ENCODE results near the gene MAP3K5.

MAP3K5 gene

DNA sequence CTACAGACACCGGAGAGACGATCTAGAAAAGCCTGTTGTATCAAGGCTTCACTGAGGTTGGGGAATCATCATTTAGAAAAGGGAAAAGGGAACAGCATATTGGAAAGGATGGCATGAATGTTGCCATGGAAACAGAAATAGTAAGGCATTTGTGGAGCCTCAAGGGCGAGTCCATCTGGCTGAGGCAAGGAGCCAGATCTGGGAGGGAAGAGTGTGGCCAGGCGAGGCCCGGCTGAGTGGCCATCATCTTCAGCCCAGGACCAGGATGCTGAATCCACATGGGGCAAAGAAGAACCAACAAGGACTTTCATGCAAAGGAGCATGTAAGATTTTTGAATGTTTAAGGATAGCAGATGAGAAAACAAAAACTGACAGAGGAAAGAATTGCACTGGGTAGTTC is 85.8 kb downstream of the MAP3K5 start:
- Histone ChIP-seq H3K4me3 (no peak overlapping the region), H3K9me3 (no peaks in the 10 kb centered on the region), H3K27me3 (no peaks in the 10 kb centered on the region), H3K4me1 (peaks cover 0 to 46% (median 6%) of the 10 kb centered on the region in 4 donors), H3K27ac (no peak overlapping the region), H3K36me3 (peaks cover 0 to 9% (median 0%) of the 10 kb centered on the region in 3 donors)
- TF ChIP-seq, protein P1, sequence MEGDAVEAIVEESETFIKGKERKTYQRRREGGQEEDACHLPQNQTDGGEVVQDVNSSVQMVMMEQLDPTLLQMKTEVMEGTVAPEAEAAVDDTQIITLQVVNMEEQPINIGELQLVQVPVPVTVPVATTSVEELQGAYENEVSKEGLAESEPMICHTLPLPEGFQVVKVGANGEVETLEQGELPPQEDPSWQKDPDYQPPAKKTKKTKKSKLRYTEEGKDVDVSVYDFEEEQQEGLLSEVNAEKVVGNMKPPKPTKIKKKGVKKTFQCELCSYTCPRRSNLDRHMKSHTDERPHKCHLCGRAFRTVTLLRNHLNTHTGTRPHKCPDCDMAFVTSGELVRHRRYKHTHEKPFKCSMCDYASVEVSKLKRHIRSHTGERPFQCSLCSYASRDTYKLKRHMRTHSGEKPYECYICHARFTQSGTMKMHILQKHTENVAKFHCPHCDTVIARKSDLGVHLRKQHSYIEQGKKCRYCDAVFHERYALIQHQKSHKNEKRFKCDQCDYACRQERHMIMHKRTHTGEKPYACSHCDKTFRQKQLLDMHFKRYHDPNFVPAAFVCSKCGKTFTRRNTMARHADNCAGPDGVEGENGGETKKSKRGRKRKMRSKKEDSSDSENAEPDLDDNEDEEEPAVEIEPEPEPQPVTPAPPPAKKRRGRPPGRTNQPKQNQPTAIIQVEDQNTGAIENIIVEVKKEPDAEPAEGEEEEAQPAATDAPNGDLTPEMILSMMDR (IDR thresholded peaks at IDR 0.05), result no peak
- intact Hi-C loops (cut with DNase I; ENCODE audit: low total_unique reads), result no loop called here
- DNase-seq, result no peak

DNA sequence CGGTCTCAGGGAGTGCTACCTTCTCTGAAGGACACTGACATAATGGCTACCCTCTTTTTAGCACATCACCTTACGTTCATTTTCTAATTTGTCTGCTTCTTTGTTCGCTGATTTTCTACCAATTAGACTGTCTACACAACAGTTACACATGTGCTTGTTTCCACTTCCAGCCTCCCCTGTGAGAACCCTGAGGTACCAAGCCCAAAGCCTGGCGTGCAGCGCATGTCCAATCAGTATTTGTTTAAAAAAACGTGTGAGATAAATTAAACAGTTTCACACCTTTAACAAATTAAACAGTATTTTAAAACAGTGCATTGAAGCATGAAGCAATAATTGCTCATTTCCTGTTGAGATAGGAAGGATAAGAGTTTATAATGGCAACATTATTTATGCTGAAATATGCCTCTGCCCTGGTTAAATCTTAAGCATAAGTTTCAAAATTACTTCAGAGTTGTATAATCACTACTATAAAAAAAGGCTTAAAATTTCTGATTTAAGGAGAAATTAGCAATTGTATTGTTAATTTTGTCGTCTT is 88.9 kb downstream of the MAP3K5 start:
- Histone ChIP-seq H3K27ac (no peak overlapping the region), H3K4me3 (no peak overlapping the region), H3K36me3 (peaks cover 0 to 9% (median under 1%) of the 10 kb centered on the region in 3 donors), H3K27me3 (no peaks in the 10 kb centered on the region), H3K4me1 (peaks cover 0 to 35% (median 1%) of the 10 kb centered on the region in 4 donors), H3K9me3 (no peaks in the 10 kb centered on the region)
- TF ChIP-seq, protein P1 (IDR thresholded peaks at IDR 0.05), result no peak
- intact Hi-C loops (cut with DNase I; ENCODE audit: low total_unique reads), result no loop called here
- DNase-seq, result no peak

DNA sequence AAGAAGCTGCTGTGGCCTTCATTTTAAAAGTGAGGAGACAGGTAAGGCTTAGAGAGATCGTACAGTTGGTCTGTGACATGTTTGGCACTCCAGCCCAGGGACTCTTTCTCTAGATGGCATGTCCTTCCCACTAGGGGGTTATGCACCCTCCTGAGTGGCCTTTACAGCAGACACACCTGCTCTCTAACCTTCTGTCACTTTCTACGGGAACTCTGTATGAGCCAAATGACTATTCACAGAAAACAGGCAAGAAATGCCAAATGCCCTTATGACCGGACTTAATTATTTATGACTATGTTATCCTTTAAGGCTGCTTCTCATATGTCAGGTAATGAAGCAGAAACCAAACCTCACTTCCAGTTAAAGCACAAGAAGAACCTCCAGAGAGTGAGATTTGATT is 91.2 kb downstream of the MAP3K5 start:
- H3K27ac ChIP-seq, result no peak overlapping the region
- H3K36me3 ChIP-seq, result peaks cover 0 to 9% (median 6%) of the 10 kb centered on the region in 3 donors
- H3K9me3 ChIP-seq, result no peaks in the 10 kb centered on the region
- H3K4me3 ChIP-seq, result no peak overlapping the region
- H3K4me1 ChIP-seq, result peaks cover 0 to 44% (median 1%) of the 10 kb centered on the region in 4 donors
- intact Hi-C loops (cut with DNase I; ENCODE audit: low total_unique reads), result no loop called here
- no peak for DNase-seq
- no peaks in the 10 kb centered on the region for H3K27me3 ChIP-seq
- TF ChIP-seq, protein P1 (IDR thresholded peaks at IDR 0.05), result no peak

DNA sequence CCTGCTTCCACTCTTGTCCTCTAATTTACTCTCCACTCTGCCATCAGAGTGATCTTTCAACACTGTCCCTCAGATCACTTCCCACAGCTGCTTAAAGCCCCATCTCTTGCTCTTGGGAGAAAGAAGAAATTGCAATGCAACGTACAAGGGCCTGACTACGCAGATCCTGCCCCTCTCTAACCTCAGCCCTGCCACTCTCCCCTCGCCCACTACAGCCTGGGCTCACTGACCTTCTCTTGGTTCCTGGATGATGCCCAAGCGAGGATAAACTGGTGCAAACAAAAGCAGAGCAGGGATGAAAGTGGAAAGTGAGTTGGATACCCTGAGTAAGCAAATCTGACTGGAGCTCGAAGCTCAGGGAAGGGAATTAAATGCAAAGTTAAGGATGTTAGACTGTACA is 92.9 kb downstream of the MAP3K5 start:
- no peak for DNase-seq
- Histone ChIP-seq H3K36me3 (peaks cover 0 to 15% (median 6%) of the 10 kb centered on the region in 3 donors), H3K27me3 (no peaks in the 10 kb centered on the region), H3K27ac (no peak overlapping the region), H3K4me3 (no peak overlapping the region), H3K9me3 (no peaks in the 10 kb centered on the region), H3K4me1 (peaks cover 0 to 46% (median 3%) of the 10 kb centered on the region in 4 donors)
- intact Hi-C loops (cut with DNase I; ENCODE audit: low total_unique reads), result no loop called here
- TF ChIP-seq, protein P1 (IDR thresholded peaks at IDR 0.05), result no peak

DNA sequence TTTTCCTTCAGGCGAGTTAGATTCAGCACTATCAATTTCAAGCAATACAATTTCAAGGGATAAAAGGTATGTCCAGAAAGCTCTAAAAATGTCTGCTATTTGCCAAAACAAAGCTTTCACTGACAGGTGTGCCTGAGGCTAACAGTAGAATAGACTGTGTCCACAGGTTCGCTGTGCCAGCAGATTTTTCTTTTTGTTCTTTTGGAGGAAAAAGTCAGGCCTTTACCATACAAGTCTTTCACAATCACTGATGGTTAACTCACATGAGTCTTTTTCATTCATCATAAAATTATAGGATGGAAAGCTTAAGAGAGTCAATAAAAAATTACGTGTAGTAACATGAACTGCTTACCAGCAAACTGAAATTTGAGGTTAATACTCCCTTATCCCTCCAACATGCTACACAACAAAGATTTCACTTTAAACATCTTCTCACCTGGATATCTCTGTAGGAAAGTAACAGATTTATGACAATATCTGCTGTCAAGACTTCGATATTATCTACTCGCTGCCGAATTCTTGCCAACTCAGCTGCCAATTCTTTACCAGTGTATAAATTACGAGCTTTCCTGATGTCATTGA is 95.4 kb downstream of the MAP3K5 start:
- H3K4me1 ChIP-seq, result peaks cover 0 to 41% (median 3%) of the 10 kb centered on the region in 4 donors
- peak overlapping the region; percentile 6 to 53 for H3K27ac ChIP-seq
- H3K27me3 ChIP-seq, result no peaks in the 10 kb centered on the region
- H3K4me3 ChIP-seq, result no peak overlapping the region
- H3K9me3 ChIP-seq, result no peaks in the 10 kb centered on the region
- TF ChIP-seq, protein P1 (IDR thresholded peaks at IDR 0.05), result no peak
- no peak for DNase-seq
- peaks cover 5 to 32% (median 10%) of the 10 kb centered on the region in 3 donors for H3K36me3 ChIP-seq
- intact Hi-C loops (cut with DNase I; ENCODE audit: low total_unique reads), result no loop called here
